Osteoblast (primary cell): Measurements from ENCODE around the gene CISD3. TPM values are rescaled to one million over a fixed set of nuclear protein-coding genes. Genes with fewer than 3 reads are reported as not detected.

Experiments
- DNase-seq: peaks from one replicate; pipeline ENCODE4 v3.0.0; 2011; ENCODE audit warnings: low spot score, mixed read lengths; ENCODE audit not compliant: insufficient read length; ENCODE audit errors: missing footprints
- H2AFZ ChIP-seq: 2 replicates; pipeline ENCODE4 v1.6.0; 2011; ENCODE audit warnings: mild to moderate bottlenecking, low read length
- H3K27ac ChIP-seq: 2 replicates; pipeline ENCODE4 v1.5.1; 2011; ENCODE audit warnings: mild to moderate bottlenecking, low read depth, low read length, moderate library complexity
- H3K27me3 ChIP-seq: 2 replicates; pipeline ENCODE4 v1.6.0; 2012; ENCODE audit warnings: mild to moderate bottlenecking, control low read depth, inconsistent platforms, low read length, moderate library complexity; ENCODE audit not compliant: insufficient read depth
- H3K36me3 ChIP-seq: 2 replicates; pipeline ENCODE4 v1.5.1; 2011; ENCODE audit warnings: mild to moderate bottlenecking, low read length, control low read depth, moderate library complexity; ENCODE audit not compliant: insufficient read depth
- H3K4me1 ChIP-seq: 2 replicates; pipeline ENCODE4 v1.5.1; 2011; ENCODE audit warnings: mild to moderate bottlenecking, low read length, control low read depth, moderate library complexity; ENCODE audit not compliant: insufficient read depth
- H3K4me2 ChIP-seq: 2 replicates; pipeline ENCODE4 v1.6.0; 2011; ENCODE audit warnings: mild to moderate bottlenecking, low read length; ENCODE audit not compliant: insufficient read depth
- H3K4me3 ChIP-seq: fragments of 200-600 bp; sonication (generic); 3 replicates; pipeline ENCODE4 v1.5.1; 2012; ENCODE audit warnings: mild to moderate bottlenecking, low read length, inconsistent platforms; ENCODE audit not compliant: insufficient read depth
- H3K79me2 ChIP-seq: 2 replicates; pipeline ENCODE4 v1.6.0; 2012; ENCODE audit warnings: mild to moderate bottlenecking, low read length, control low read depth, inconsistent platforms; ENCODE audit not compliant: insufficient read depth
- H3K9me3 ChIP-seq: 2 replicates; pipeline ENCODE4 v1.5.1; 2011; ENCODE audit warnings: low read depth, low read length, control low read depth
- H4K20me1 ChIP-seq: 2 replicates; pipeline ENCODE4 v1.6.0; 2012; ENCODE audit warnings: mild to moderate bottlenecking, low read length, control low read depth; ENCODE audit not compliant: insufficient read depth
- CTCF ChIP-seq: IDR thresholded peaks from 2 replicates; pipeline ENCODE4 v1.5.1; 2011; ENCODE audit warnings: mild to moderate bottlenecking, low read depth, low read length, moderate library complexity; ENCODE audit errors: extremely low read depth
- total RNA-seq: library from RNA; depleted of rRNA; stranded (reverse); fragments of >200 nt; gene quantifications from 2 replicates; pipeline ENCODE4 v1.2.3, GENCODE V29; 2012

Gene CISD3
- total RNA-seq, 1 donor: 3.6 TPM

- no peak overlapping the region for H3K27ac ChIP-seq
- H3K27me3 ChIP-seq: no peaks in the 10 kb centered on the region
- DNase-seq: peak; percentile 66
- TF ChIP-seq CTCF: no peak
- H3K4me3 ChIP-seq: no peak overlapping the region
- H3K79me2 ChIP-seq: peaks cover 25% of the 10 kb centered on the region
- no peak overlapping the region for H2AFZ ChIP-seq
- H4K20me1 ChIP-seq: peaks cover 37% of the 10 kb centered on the region
- H3K4me2 ChIP-seq: no peak overlapping the region
- H3K9me3 ChIP-seq: no peaks in the 10 kb centered on the region
- peaks cover 38% of the 10 kb centered on the region for H3K36me3 ChIP-seq
- peaks cover 15% of the 10 kb centered on the region for H3K4me1 ChIP-seq
These were observed 20.9 kb upstream of the CISD3 start for GRCh38 chr17:38709104-38709820.

- Histone ChIP-seq H3K27me3 (no peaks in the 10 kb centered on the region), H2AFZ (no peak overlapping the region), H3K4me2 (no peak overlapping the region), H3K9me3 (no peaks in the 10 kb centered on the region), H3K27ac (no peak overlapping the region), H3K79me2 (peaks cover 18% of the 10 kb centered on the region), H3K4me3 (no peak overlapping the region), H3K4me1 (peaks cover 12% of the 10 kb centered on the region), H4K20me1 (peaks cover 37% of the 10 kb centered on the region), H3K36me3 (peaks cover 46% of the 10 kb centered on the region)
- TF ChIP-seq CTCF: no peak
- DNase-seq: peak; percentile 86
These were observed 20.1 kb upstream of the CISD3 start for GRCh38 chr17:38709864-38710603.

GRCh38 chr17:38710604-38710962, 19.6 kb upstream of the CISD3 start:
- no peak for TF ChIP-seq CTCF
- Histone ChIP-seq H3K4me3 (no peak overlapping the region), H3K27ac (no peak overlapping the region), H4K20me1 (peaks cover 37% of the 10 kb centered on the region), H2AFZ (no peak overlapping the region), H3K36me3 (peaks cover 50% of the 10 kb centered on the region), H3K4me1 (peaks cover 12% of the 10 kb centered on the region), H3K4me2 (no peak overlapping the region), H3K79me2 (peaks cover 18% of the 10 kb centered on the region), H3K9me3 (no peaks in the 10 kb centered on the region), H3K27me3 (no peaks in the 10 kb centered on the region)
- DNase-seq: peak; percentile 59

- Histone ChIP-seq H4K20me1 (peaks cover 37% of the 10 kb centered on the region), H3K4me2 (no peak overlapping the region), H3K27me3 (no peaks in the 10 kb centered on the region), H3K27ac (no peak overlapping the region), H2AFZ (no peak overlapping the region), H3K4me1 (peaks cover 11% of the 10 kb centered on the region), H3K79me2 (peaks cover 15% of the 10 kb centered on the region), H3K4me3 (no peak overlapping the region), H3K9me3 (no peaks in the 10 kb centered on the region), H3K36me3 (peaks cover 50% of the 10 kb centered on the region)
- DNase-seq: peak; percentile 59
- TF ChIP-seq CTCF: no peak
These were observed 19.2 kb upstream of the CISD3 start for GRCh38 chr17:38710985-38711384.
